SIG-M5 treated with dmso at 0.1 percent for 504 hours (cell line): ENCODE results near the gene EN2.

Source experiments
- DNase-seq: peaks from one replicate; lab custom pipeline; 2025; ENCODE audit not compliant: unreplicated experiment; lab: John Stamatoyannopoulos, UW

EN2 gene

GRCh38 chr7:155507576-155507975, 49.6 kb downstream of the EN2 start:
- no peak for DNase-seq

GRCh38 chr7:155508376-155509358, 50.7 kb downstream of the EN2 start:
- no peak for DNase-seq

- no peak for DNase-seq
Measured at GRCh38 chr7:155509359-155509724, 51.4 kb downstream of the EN2 start.

GRCh38 chr7:155509725-155510551, 52.0 kb downstream of the EN2 start:
- DNase-seq: no peak

GRCh38 chr7:155510975-155511701, 53.2 kb downstream of the EN2 start:
- DNase-seq: no peak

GRCh38 chr7:155511702-155511996, 53.7 kb downstream of the EN2 start:
- DNase-seq: no peak

- DNase-seq: no peak
Measured at GRCh38 chr7:155512246-155512887, 54.4 kb downstream of the EN2 start.

GRCh38 chr7:155513543-155514285, 55.8 kb downstream of the EN2 start:
- DNase-seq: no peak

- no peak for DNase-seq
Measured at GRCh38 chr7:155514296-155514695, 56.4 kb downstream of the EN2 start.
